CD4-positive, alpha-beta memory T cell (primary cell): Measurements from ENCODE around the gene DAB2IP. TPM values are rescaled to one million over a fixed set of nuclear protein-coding genes. Genes with fewer than 3 reads are reported as not detected.

Source experiments
- CTCF ChIA-PET: fragments of 350-600 bp; sonication (Branson Sonifier 250); formaldehyde crosslinking; loops from one replicate; lab custom pipeline; 2021; ENCODE audit warnings: inconsistent platforms; ENCODE audit not compliant: partially characterized antibody; lab: Charles Lee
- POLR2A ChIA-PET: fragments of 350-600 bp; sonication (Branson Sonifier 250); formaldehyde crosslinking; loops from one replicate; lab custom pipeline; 2021; ENCODE audit not compliant: partially characterized antibody; lab: Charles Lee
- DNase-seq, 5 donors: peaks; one replicate each; pipeline versions ENCODE4 v3.0.0 to v3.0.0-alpha.2; 2020 to 2022; ENCODE audit warnings: mixed read lengths in 1 of 5
- H3K27ac ChIP-seq: one replicate; pipeline ENCODE4 v1.7.0; 2013; ENCODE audit warnings: low read depth, low read length
- H3K27me3 ChIP-seq: 2 replicates; pipeline ENCODE4 v1.7.0; 2013; ENCODE audit warnings: mild to moderate bottlenecking, low read length, moderate library complexity; ENCODE audit not compliant: insufficient read depth
- H3K36me3 ChIP-seq: 2 replicates; pipeline ENCODE4 v1.7.0; 2013; ENCODE audit warnings: mild to moderate bottlenecking, low read length, moderate library complexity; ENCODE audit not compliant: insufficient read depth
- H3K4me1 ChIP-seq: 2 replicates; pipeline ENCODE4 v1.7.0; 2013; ENCODE audit warnings: mild to moderate bottlenecking, low read length, moderate library complexity; ENCODE audit not compliant: insufficient read depth
- H3K4me3 ChIP-seq, 2 donors: one replicate each; pipeline ENCODE4 v1.7.0; 2013; ENCODE audit warnings: low read length in 2 of 2, mild to moderate bottlenecking in 1 of 2
- H3K9me3 ChIP-seq, 2 donors: one replicate each; pipeline ENCODE4 v1.7.0; 2013; ENCODE audit warnings: low read length in 2 of 2, control low read depth in 1 of 2; ENCODE audit not compliant: control insufficient read depth in 1 of 2
- H3K27ac Mint-ChIP-seq, 7 donors: one replicate each; pipeline ENCODE4 v1.8.0; 2020 to 2021; ENCODE audit warnings: mixed read lengths in 7 of 7, mild to moderate bottlenecking in 6 of 7, inconsistent platforms in 3 of 7, moderate library complexity in 3 of 7
- H3K27me3 Mint-ChIP-seq, 2 donors: one replicate each; pipeline ENCODE4 v1.8.0; 2020 to 2021; ENCODE audit warnings: mixed read lengths in 2 of 2
- H3K36me3 Mint-ChIP-seq, 2 donors: one replicate each; pipeline ENCODE4 v1.8.0; 2020 to 2021; ENCODE audit warnings: mixed read lengths in 2 of 2, inconsistent platforms in 1 of 2, mild to moderate bottlenecking in 1 of 2
- H3K4me1 Mint-ChIP-seq, 4 donors: one replicate each; pipeline ENCODE4 v1.8.0; 2020 to 2021; ENCODE audit warnings: mixed read lengths in 4 of 4, mild to moderate bottlenecking in 1 of 4
- H3K4me3 Mint-ChIP-seq, 8 donors: one replicate each; pipeline ENCODE4 v1.8.0; 2020 to 2021; ENCODE audit warnings: mixed read lengths in 8 of 8, mild to moderate bottlenecking in 7 of 8, moderate library complexity in 6 of 8, inconsistent platforms in 3 of 8
- H3K9me3 Mint-ChIP-seq, 8 donors: one replicate each; pipeline ENCODE4 v1.8.0; 2020 to 2021; ENCODE audit warnings: mixed read lengths in 8 of 8, mild to moderate bottlenecking in 5 of 8, inconsistent platforms in 3 of 8, moderate library complexity in 1 of 8
- intact Hi-C: fragments of 100-400 bp; cut with micrococcal nuclease; formaldehyde crosslinking; loops from one replicate; pipeline ENCODE4 v1.15.1; 2023
- polyA plus RNA-seq, 2 donors: library from polyadenylated mRNA; unstranded; fragments of 300-500 nt; fragmentation: Illumina TruSeq; gene quantifications; one replicate each; pipeline ENCODE4 v1.2.3, GENCODE V29; 2021
- total RNA-seq, 2 experiments: library from RNA; stranded (reverse); gene quantifications; one replicate each; pipeline ENCODE4 v1.2.3, GENCODE V29; 2021

Gene DAB2IP
- total and polyA plus RNA-seq, 4 experiments from 2014 or later, result not detected

GRCh38 chr9:121817476-121817875 lies 166.0 kb downstream of the DAB2IP start:
- H3K36me3 Mint-ChIP-seq, result no peaks in the 10 kb centered on the region
- no peaks in the 10 kb centered on the region for H3K9me3 Mint-ChIP-seq
- intact Hi-C loops, result no loop called here
- DNase-seq, result no peak
- H3K4me3 Mint-ChIP-seq, result no peak overlapping the region
- no peaks in the 10 kb centered on the region for H3K4me1 Mint-ChIP-seq
- Histone ChIP-seq H3K4me1 (no peaks in the 10 kb centered on the region), H3K36me3 (no peaks in the 10 kb centered on the region), H3K9me3 (no peaks in the 10 kb centered on the region), H3K4me3 (no peak overlapping the region), H3K27me3 (no peaks in the 10 kb centered on the region), H3K27ac (no peak overlapping the region)
- H3K27me3 Mint-ChIP-seq, result no peaks in the 10 kb centered on the region
- ChIA-PET CTCF (no interaction called here), POLR2A (no interaction called here)
- no peak overlapping the region for H3K27ac Mint-ChIP-seq

GRCh38 chr9:121818016-121818661 lies 166.7 kb downstream of the DAB2IP start:
- no peaks in the 10 kb centered on the region for H3K9me3 Mint-ChIP-seq
- Histone ChIP-seq H3K9me3 (no peaks in the 10 kb centered on the region), H3K36me3 (no peaks in the 10 kb centered on the region), H3K27ac (no peak overlapping the region), H3K27me3 (no peaks in the 10 kb centered on the region), H3K4me1 (no peaks in the 10 kb centered on the region), H3K4me3 (no peak overlapping the region)
- H3K27ac Mint-ChIP-seq, result no peak overlapping the region
- intact Hi-C loops, result no loop called here
- H3K4me3 Mint-ChIP-seq, result no peak overlapping the region
- no peaks in the 10 kb centered on the region for H3K4me1 Mint-ChIP-seq
- H3K27me3 Mint-ChIP-seq, result no peaks in the 10 kb centered on the region
- POLR2A ChIA-PET, result no interaction called here
- no peaks in the 10 kb centered on the region for H3K36me3 Mint-ChIP-seq
- CTCF ChIA-PET, result no interaction called here
- no peak for DNase-seq

GRCh38 chr9:121818841-121819427 lies 167.5 kb downstream of the DAB2IP start:
- Histone ChIP-seq H3K27ac (no peak overlapping the region), H3K4me1 (no peaks in the 10 kb centered on the region), H3K4me3 (no peak overlapping the region), H3K27me3 (no peaks in the 10 kb centered on the region), H3K9me3 (no peaks in the 10 kb centered on the region), H3K36me3 (no peaks in the 10 kb centered on the region)
- H3K4me1 Mint-ChIP-seq, result no peaks in the 10 kb centered on the region
- POLR2A ChIA-PET, result no interaction called here
- DNase-seq, result no peak
- no peak overlapping the region for H3K27ac Mint-ChIP-seq
- CTCF ChIA-PET, result no interaction called here
- no peak overlapping the region for H3K4me3 Mint-ChIP-seq
- no peaks in the 10 kb centered on the region for H3K9me3 Mint-ChIP-seq
- intact Hi-C loops, result no loop called here
- no peaks in the 10 kb centered on the region for H3K36me3 Mint-ChIP-seq
- no peaks in the 10 kb centered on the region for H3K27me3 Mint-ChIP-seq

GRCh38 chr9:121819428-121820231 lies 168.2 kb downstream of the DAB2IP start:
- no peak overlapping the region for H3K27ac ChIP-seq
- H3K27me3 ChIP-seq, result no peaks in the 10 kb centered on the region
- Mint-ChIP-seq H3K36me3 (no peaks in the 10 kb centered on the region), H3K27me3 (no peaks in the 10 kb centered on the region), H3K27ac (no peak overlapping the region), H3K4me1 (no peaks in the 10 kb centered on the region), H3K9me3 (no peaks in the 10 kb centered on the region), H3K4me3 (no peak overlapping the region)
- no peaks in the 10 kb centered on the region for H3K36me3 ChIP-seq
- DNase-seq, result no peak
- ChIA-PET CTCF (no interaction called here), POLR2A (no interaction called here)
- no peak overlapping the region for H3K4me3 ChIP-seq
- intact Hi-C loops, result no loop called here
- no peaks in the 10 kb centered on the region for H3K4me1 ChIP-seq
- no peaks in the 10 kb centered on the region for H3K9me3 ChIP-seq

- H3K27me3 ChIP-seq, result no peaks in the 10 kb centered on the region
- POLR2A ChIA-PET, result no interaction called here
- H3K36me3 Mint-ChIP-seq, result no peaks in the 10 kb centered on the region
- H3K27ac Mint-ChIP-seq, result no peak overlapping the region
- H3K27ac ChIP-seq, result no peak overlapping the region
- H3K4me1 ChIP-seq, result no peaks in the 10 kb centered on the region
- H3K27me3 Mint-ChIP-seq, result no peaks in the 10 kb centered on the region
- no peak overlapping the region for H3K4me3 Mint-ChIP-seq
- no peaks in the 10 kb centered on the region for H3K36me3 ChIP-seq
- H3K9me3 ChIP-seq, result no peaks in the 10 kb centered on the region
- intact Hi-C loops, result no loop called here
- CTCF ChIA-PET, result no interaction called here
- H3K9me3 Mint-ChIP-seq, result no peaks in the 10 kb centered on the region
- no peak for DNase-seq
- H3K4me3 ChIP-seq, result no peak overlapping the region
- no peaks in the 10 kb centered on the region for H3K4me1 Mint-ChIP-seq
These were observed 169.0 kb downstream of the DAB2IP start for GRCh38 chr9:121820286-121821005.

DNA sequence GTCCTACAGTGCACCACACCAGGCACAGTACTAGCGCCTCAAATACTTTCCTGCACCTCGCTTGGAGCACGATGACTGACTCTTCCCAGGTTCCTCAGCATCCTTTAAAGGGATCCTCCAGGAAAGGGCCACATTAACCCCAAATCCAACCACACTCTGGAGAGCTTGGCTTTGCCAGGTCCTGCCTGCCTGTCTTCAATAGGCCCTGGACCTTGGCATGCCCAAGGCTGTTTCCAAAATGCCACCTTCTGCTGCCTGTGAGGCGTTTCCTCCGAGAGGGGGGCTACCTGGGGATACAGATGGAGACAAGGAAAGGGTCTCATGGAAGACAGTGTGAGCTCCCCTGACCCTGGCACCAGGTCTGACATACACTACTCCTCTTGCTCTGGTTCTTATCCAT lies 169.9 kb downstream of the DAB2IP start:
- ChIA-PET POLR2A (no interaction called here), CTCF (no interaction called here)
- no peaks in the 10 kb centered on the region for H3K36me3 Mint-ChIP-seq
- Histone ChIP-seq H3K9me3 (no peaks in the 10 kb centered on the region), H3K4me3 (no peak overlapping the region), H3K27me3 (no peaks in the 10 kb centered on the region), H3K4me1 (no peaks in the 10 kb centered on the region), H3K36me3 (no peaks in the 10 kb centered on the region), H3K27ac (no peak overlapping the region)
- no peak for DNase-seq
- no peak overlapping the region for H3K27ac Mint-ChIP-seq
- intact Hi-C loops, result no loop called here
- H3K4me1 Mint-ChIP-seq, result no peaks in the 10 kb centered on the region
- H3K9me3 Mint-ChIP-seq, result no peaks in the 10 kb centered on the region
- H3K4me3 Mint-ChIP-seq, result no peak overlapping the region
- no peaks in the 10 kb centered on the region for H3K27me3 Mint-ChIP-seq
